Caco-2 (cell line): ENCODE results near the gene EVA1B. TPM values are rescaled to one million over a fixed set of nuclear protein-coding genes. Genes with fewer than 3 reads are reported as not detected.

Source experiments
- BruUV-seq: library from RNA; stranded (reverse); fragments of 400-500 nt; replicated peaks from 2 replicates; lab custom pipeline; 2021; lab: Mats Ljungman, UMichigan
- CTCF ChIA-PET: fragments of 300-600 bp; sonication (Branson Sonifier 250); formaldehyde crosslinking; loops from one replicate; lab custom pipeline; 2022; ENCODE audit warnings: antibody characterized with exemption; lab: Charles Lee
- POLR2A ChIA-PET: fragments of 300-600 bp; sonication (Branson Sonifier 250); formaldehyde crosslinking; loops from one replicate; lab custom pipeline; 2022; ENCODE audit warnings: antibody characterized with exemption; lab: Charles Lee
- DNase-seq, 2 experiments: peaks; one replicate each; pipeline versions ENCODE4 v3.0.0 to v3.0.0-alpha.2; 2020 to 2022
- H3K27me3 ChIP-seq: replicated peaks from 2 replicates; pipeline ENCODE4 v1.6.0; 2011; ENCODE audit warnings: low read length; ENCODE audit not compliant: control insufficient read depth, insufficient read depth
- H3K36me3 ChIP-seq: 2 replicates; pipeline ENCODE4 v1.5.1; 2011; ENCODE audit warnings: low read length; ENCODE audit not compliant: control insufficient read depth, insufficient read depth
- H3K4me1 ChIP-seq: fragments of 250-450 bp; sonication (Bioruptor Pico); 2 replicates; pipeline ENCODE4 v1.5.1; 2020; ENCODE audit warnings: mild to moderate bottlenecking
- H3K4me3 ChIP-seq: 2 replicates; pipeline ENCODE4 v1.5.1; 2011; ENCODE audit warnings: low read depth, mild to moderate bottlenecking, control low read depth, low read length
- H3K9me3 ChIP-seq: fragments of 250-450 bp; sonication (Bioruptor Pico); 2 replicates; pipeline ENCODE4 v1.5.1; 2020; ENCODE audit warnings: mild to moderate bottlenecking, moderate library complexity
- H3K27ac Mint-ChIP-seq: one replicate; pipeline ENCODE4 v1.8.0; 2022; ENCODE audit warnings: mixed read lengths; ENCODE audit not compliant: unreplicated experiment
- H3K27me3 Mint-ChIP-seq: one replicate; pipeline ENCODE4 v1.8.0; 2022; ENCODE audit warnings: mixed read lengths; ENCODE audit not compliant: insufficient read depth, unreplicated experiment
- H3K36me3 Mint-ChIP-seq: one replicate; pipeline ENCODE4 v1.8.0; 2022; ENCODE audit warnings: mild to moderate bottlenecking, mixed read lengths; ENCODE audit not compliant: insufficient read depth, unreplicated experiment
- H3K4me1 Mint-ChIP-seq: one replicate; pipeline ENCODE4 v1.8.0; 2022; ENCODE audit warnings: low read depth, mixed read lengths; ENCODE audit not compliant: unreplicated experiment
- H3K4me3 Mint-ChIP-seq: one replicate; pipeline ENCODE4 v1.8.0; 2022; ENCODE audit warnings: mild to moderate bottlenecking, moderate library complexity, mixed read lengths; ENCODE audit not compliant: unreplicated experiment
- H3K9me3 Mint-ChIP-seq: one replicate; pipeline ENCODE4 v1.8.0; 2022; ENCODE audit warnings: mixed read lengths; ENCODE audit not compliant: unreplicated experiment
- CTCF ChIP-seq, 2 experiments: fragments of 200-600 bp in 1 of 2; IDR thresholded peaks; 1 replicate in 1 of 2; 2 replicates in 1 of 2; pipeline versions ENCODE4 v1.5.1 to v1.8.0; 2011 to 2022; ENCODE audit warnings: antibody characterized with exemption in 1 of 2, control low read depth in 1 of 2, inconsistent platforms in 1 of 2, low read depth in 1 of 2, low read length in 1 of 2, mild to moderate bottlenecking in 1 of 2, moderate library complexity in 1 of 2; ENCODE audit not compliant: insufficient read depth in 1 of 2, severe bottlenecking in 1 of 2, unreplicated experiment in 1 of 2
- intact Hi-C: fragments of 100-400 bp; cut with micrococcal nuclease; formaldehyde crosslinking; loops from one replicate; pipeline ENCODE4 v1.10.0; 2022; ENCODE audit not compliant: unreplicated experiment
- total RNA-seq: library from RNA; stranded (reverse); gene quantifications from 2 replicates; pipeline ENCODE4 v1.2.3, GENCODE V29; 2022

The EVA1B gene
- total RNA-seq, 1 experiment from 2014 or later = 4.1 TPM

- Histone ChIP-seq H3K4me3 (no peak overlapping the region), H3K36me3 (peaks cover 1% of the 10 kb centered on the region), H3K27me3 (no peaks in the 10 kb centered on the region), H3K9me3 (no peaks in the 10 kb centered on the region), H3K4me1 (peaks cover 10% of the 10 kb centered on the region)
- no peak for DNase-seq
- Mint-ChIP-seq H3K27ac (peak overlapping the region; percentile 67), H3K4me3 (no peak overlapping the region), H3K27me3 (no peaks in the 10 kb centered on the region), H3K9me3 (no peaks in the 10 kb centered on the region), H3K4me1 (peaks cover 7% of the 10 kb centered on the region), H3K36me3 (peaks cover 87% of the 10 kb centered on the region)
- BruUV-seq = no TSS peak
- CTCF ChIA-PET = no interaction called here
- POLR2A ChIA-PET = no interaction called here
- TF ChIP-seq CTCF (IDR thresholded peaks at IDR 0.05; ENCODE audit: insufficient read depth in 1 of 2, low read depth in 1 of 2, low read length in 1 of 2, severe bottlenecking in 1 of 2, unreplicated experiment in 1 of 2) = no peak
- intact Hi-C loops = no loop called here
These were observed 19.6 kb downstream of the EVA1B start for GRCh38 chr1:36303650-36304360.

- intact Hi-C loops = no loop called here
- Histone ChIP-seq H3K27me3 (no peaks in the 10 kb centered on the region), H3K36me3 (peaks cover 1% of the 10 kb centered on the region), H3K9me3 (no peaks in the 10 kb centered on the region), H3K4me3 (no peak overlapping the region), H3K4me1 (peaks cover 10% of the 10 kb centered on the region)
- peaks cover 87% of the 10 kb centered on the region for H3K36me3 Mint-ChIP-seq
- no peaks in the 10 kb centered on the region for H3K27me3 Mint-ChIP-seq
- BruUV-seq = no TSS peak
- H3K4me3 Mint-ChIP-seq = no peak overlapping the region
- H3K9me3 Mint-ChIP-seq = no peaks in the 10 kb centered on the region
- ChIA-PET CTCF (no interaction called here), POLR2A (no interaction called here)
- H3K27ac Mint-ChIP-seq = peak overlapping the region; percentile 67
- no peak for TF ChIP-seq CTCF (IDR thresholded peaks at IDR 0.05; ENCODE audit: insufficient read depth in 1 of 2, low read depth in 1 of 2, low read length in 1 of 2, severe bottlenecking in 1 of 2, unreplicated experiment in 1 of 2)
- DNase-seq = no peak
- H3K4me1 Mint-ChIP-seq = peaks cover 7% of the 10 kb centered on the region
These were observed 20.2 kb downstream of the EVA1B start for GRCh38 chr1:36303244-36303643.

- H3K4me3 ChIP-seq = no peak overlapping the region
- H3K27ac Mint-ChIP-seq = no peak overlapping the region
- no peaks in the 10 kb centered on the region for H3K27me3 ChIP-seq
- no peak for TF ChIP-seq CTCF (IDR thresholded peaks at IDR 0.05; ENCODE audit: insufficient read depth in 1 of 2, low read depth in 1 of 2, low read length in 1 of 2, severe bottlenecking in 1 of 2, unreplicated experiment in 1 of 2)
- H3K4me1 Mint-ChIP-seq = peaks cover 7% of the 10 kb centered on the region
- no peak for DNase-seq
- peaks cover 78% of the 10 kb centered on the region for H3K36me3 Mint-ChIP-seq
- no peaks in the 10 kb centered on the region for H3K9me3 ChIP-seq
- POLR2A ChIA-PET = no interaction called here
- H3K27me3 Mint-ChIP-seq = no peaks in the 10 kb centered on the region
- peaks cover 1% of the 10 kb centered on the region for H3K36me3 ChIP-seq
- H3K9me3 Mint-ChIP-seq = no peaks in the 10 kb centered on the region
- H3K4me3 Mint-ChIP-seq = no peak overlapping the region
- BruUV-seq = no TSS peak
- intact Hi-C loops = no loop called here
- peaks cover 10% of the 10 kb centered on the region for H3K4me1 ChIP-seq
- CTCF ChIA-PET = interaction anchor here (1.2 kb wide), 1 partner anchor 16 kb away, joined by 9 read pairs; no protein-coding TSS in a partner anchor
These were observed 22.2 kb downstream of the EVA1B start for GRCh38 chr1:36301220-36301619.
